Breast epithelium (tissue), 4 donors: ENCODE data around the gene GRXCR2. TPM values are rescaled to one million over a fixed set of nuclear protein-coding genes. Genes with fewer than 3 reads are reported as not detected.
"Not testable (repeated sequence)": the region's sequence is repeated elsewhere in the genome, so short reads cannot be mapped to it uniquely, and the experiment has no call there.

Source experiments
- DNase-seq, 2 donors: peaks; one replicate each; pipeline ENCODE4 v3.0.0-alpha.2; 2019; ENCODE audit warnings: low spot score in 2 of 2
- H3K27ac ChIP-seq, 2 donors: fragments of 200-600 bp; sonication (generic) in 1 of 2; one replicate each; pipeline ENCODE4 v1.5.1; 2016 to 2019; ENCODE audit warnings: mild to moderate bottlenecking in 1 of 2
- H3K27me3 ChIP-seq, 2 donors: fragments of 200-600 bp; sonication (generic) in 1 of 2; one replicate each; pipeline versions ENCODE4 v1.5.1 to v1.6.0; 2017 to 2019; ENCODE audit warnings: control low read depth in 1 of 2, mild to moderate bottlenecking in 1 of 2
- H3K36me3 ChIP-seq: fragments of 200-600 bp; one replicate; pipeline ENCODE4 v1.5.1; 2019
- H3K4me1 ChIP-seq, 2 donors: fragments of 200-600 bp; sonication (generic); one replicate each; pipeline ENCODE4 v1.5.1; 2016 to 2019; ENCODE audit warnings: control low read depth in 1 of 2
- H3K4me3 ChIP-seq, 3 donors: fragments of 200-600 bp; sonication (generic); 1 replicate in 2 of 3; 2 replicates in 1 of 3; pipeline ENCODE4 v1.5.1; 2016 to 2019; ENCODE audit warnings: mild to moderate bottlenecking in 3 of 3, moderate library complexity in 2 of 3
- H3K9me3 ChIP-seq, 2 donors: fragments of 200-600 bp; sonication (generic) in 1 of 2; one replicate each; pipeline ENCODE4 v1.5.1; 2016 to 2019; ENCODE audit warnings: control low read depth in 1 of 2
- POLR2A ChIP-seq: fragments of 450-650 bp; IDR thresholded peaks from one replicate; pipeline ENCODE4 v1.6.1; 2016; ENCODE audit warnings: antibody characterized with exemption, mild to moderate bottlenecking, moderate library complexity
- POLR2AphosphoS5 ChIP-seq, 3 donors: sonication (generic); formaldehyde crosslinking; IDR thresholded peaks; one replicate each; pipeline ENCODE4 v1.6.1; 2017; ENCODE audit warnings: antibody characterized with exemption in 3 of 3
- intact Hi-C: fragments of 100-400 bp; cut with DNase I; formaldehyde crosslinking; loops from one replicate; pipeline ENCODE4 v1.15.1; 2023; ENCODE audit warnings: low total_unique reads
- total RNA-seq, 3 donors: library from RNA; depleted of rRNA; stranded (reverse); fragments of >200 nt; gene quantifications; one replicate each; pipeline ENCODE4 v1.1.0, GENCODE V29; 2016
- TF ChIP-seq, protein P1 (sequence below), 3 donors: fragments of 450-650 bp; IDR thresholded peaks; one replicate each; pipeline ENCODE4 v1.5.1; 2016 to 2017; ENCODE audit warnings: antibody characterized with exemption in 3 of 3, mild to moderate bottlenecking in 3 of 3, moderate library complexity in 3 of 3

GRXCR2 gene
- total RNA-seq, 3 donors from 2014 or later: 0.29 TPM; not detected in 2

DNA sequence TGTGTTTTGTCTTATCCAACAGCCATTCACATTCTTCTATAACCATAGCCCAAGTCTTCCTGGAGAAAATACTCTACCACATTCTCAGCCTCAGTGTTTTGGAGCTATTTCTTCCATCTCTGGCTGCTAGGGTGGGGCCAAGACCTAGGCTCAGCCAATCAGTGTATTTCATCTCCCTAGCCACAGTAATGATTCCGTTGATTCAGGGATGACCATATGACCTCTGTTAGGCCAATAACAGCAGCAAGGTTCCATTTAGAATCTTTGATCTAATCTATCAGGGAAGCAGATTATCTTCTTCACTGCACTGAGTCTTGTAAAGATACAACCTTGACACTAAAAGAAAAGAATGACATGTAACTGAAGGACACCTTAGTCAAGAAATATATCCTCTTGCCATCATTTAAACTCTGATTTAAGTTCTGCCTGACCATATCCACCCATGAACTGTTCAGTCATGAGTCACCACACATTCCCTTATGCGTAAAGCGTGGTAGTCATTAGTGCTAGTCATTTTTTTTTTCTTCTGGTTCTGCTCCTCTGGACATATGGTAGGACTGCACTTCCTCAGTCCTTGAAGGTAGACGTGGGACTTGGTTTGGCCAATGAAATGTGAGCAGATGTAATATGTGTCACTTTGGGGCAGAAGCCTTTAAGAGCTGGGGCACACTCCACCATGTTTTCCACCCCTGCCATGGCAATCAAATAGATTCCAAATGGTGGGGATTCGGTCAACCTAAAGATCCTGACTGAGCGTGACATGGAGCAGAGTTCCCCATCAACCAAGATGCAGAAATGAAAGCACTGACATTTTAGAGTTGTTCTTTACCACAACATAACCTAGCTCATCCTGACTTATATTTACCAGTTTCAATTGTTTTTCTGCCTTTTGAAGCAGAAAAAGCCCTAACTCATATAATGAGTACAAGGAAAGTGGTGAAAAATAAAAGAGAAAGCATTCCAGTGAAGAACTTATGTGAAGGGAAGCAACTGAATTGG is 25.0 kb downstream of the GRXCR2 start:
- TF ChIP-seq, protein P1, sequence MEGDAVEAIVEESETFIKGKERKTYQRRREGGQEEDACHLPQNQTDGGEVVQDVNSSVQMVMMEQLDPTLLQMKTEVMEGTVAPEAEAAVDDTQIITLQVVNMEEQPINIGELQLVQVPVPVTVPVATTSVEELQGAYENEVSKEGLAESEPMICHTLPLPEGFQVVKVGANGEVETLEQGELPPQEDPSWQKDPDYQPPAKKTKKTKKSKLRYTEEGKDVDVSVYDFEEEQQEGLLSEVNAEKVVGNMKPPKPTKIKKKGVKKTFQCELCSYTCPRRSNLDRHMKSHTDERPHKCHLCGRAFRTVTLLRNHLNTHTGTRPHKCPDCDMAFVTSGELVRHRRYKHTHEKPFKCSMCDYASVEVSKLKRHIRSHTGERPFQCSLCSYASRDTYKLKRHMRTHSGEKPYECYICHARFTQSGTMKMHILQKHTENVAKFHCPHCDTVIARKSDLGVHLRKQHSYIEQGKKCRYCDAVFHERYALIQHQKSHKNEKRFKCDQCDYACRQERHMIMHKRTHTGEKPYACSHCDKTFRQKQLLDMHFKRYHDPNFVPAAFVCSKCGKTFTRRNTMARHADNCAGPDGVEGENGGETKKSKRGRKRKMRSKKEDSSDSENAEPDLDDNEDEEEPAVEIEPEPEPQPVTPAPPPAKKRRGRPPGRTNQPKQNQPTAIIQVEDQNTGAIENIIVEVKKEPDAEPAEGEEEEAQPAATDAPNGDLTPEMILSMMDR (IDR thresholded peaks at IDR 0.05): no peak
- TF ChIP-seq POLR2A (no peak), POLR2AphosphoS5 (IDR thresholded peaks at IDR 0.05) (no peak)
- intact Hi-C loops: no loop called here

DNA sequence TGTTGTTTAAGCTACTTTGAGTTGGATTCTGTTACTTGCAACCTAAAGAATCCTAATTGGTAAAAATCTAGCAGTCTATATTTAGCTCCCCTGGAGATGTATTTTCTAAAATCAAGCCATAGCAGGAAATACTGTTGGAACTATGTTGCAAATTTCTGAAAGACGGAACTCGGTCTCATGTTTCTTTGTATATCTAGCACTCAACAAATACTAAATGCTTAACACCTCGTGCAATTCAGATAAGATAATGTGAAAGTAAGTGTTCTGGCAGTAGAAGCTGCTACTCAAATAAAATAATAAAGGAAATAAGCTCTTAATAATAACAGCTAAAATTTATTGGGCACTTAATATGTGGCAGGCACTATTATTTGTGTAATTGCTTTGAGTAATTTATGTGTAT is 26.7 kb downstream of the GRXCR2 start:
- Histone ChIP-seq H3K27ac (no peak overlapping the region), H3K4me3 (no peak overlapping the region), H3K9me3 (no peaks in the 10 kb centered on the region), H3K4me1 (no peaks in the 10 kb centered on the region), H3K27me3 (no peaks in the 10 kb centered on the region), H3K36me3 (no peaks in the 10 kb centered on the region)
- DNase-seq: no peak
- TF ChIP-seq, protein P1 (IDR thresholded peaks at IDR 0.05): no peak
- TF ChIP-seq POLR2AphosphoS5 (IDR thresholded peaks at IDR 0.05) (no peak), POLR2A (no peak)
- intact Hi-C loops: no loop called here

More for the DNA sequence above, 25.0 kb downstream of the GRXCR2 start:
- Histone ChIP-seq H3K27me3 (no peaks in the 10 kb centered on the region), H3K4me1 (no peaks in the 10 kb centered on the region), H3K9me3 (no peaks in the 10 kb centered on the region), H3K4me3 (no peak overlapping the region), H3K36me3 (no peaks in the 10 kb centered on the region), H3K27ac (no peak overlapping the region)
- DNase-seq: no peak

DNA sequence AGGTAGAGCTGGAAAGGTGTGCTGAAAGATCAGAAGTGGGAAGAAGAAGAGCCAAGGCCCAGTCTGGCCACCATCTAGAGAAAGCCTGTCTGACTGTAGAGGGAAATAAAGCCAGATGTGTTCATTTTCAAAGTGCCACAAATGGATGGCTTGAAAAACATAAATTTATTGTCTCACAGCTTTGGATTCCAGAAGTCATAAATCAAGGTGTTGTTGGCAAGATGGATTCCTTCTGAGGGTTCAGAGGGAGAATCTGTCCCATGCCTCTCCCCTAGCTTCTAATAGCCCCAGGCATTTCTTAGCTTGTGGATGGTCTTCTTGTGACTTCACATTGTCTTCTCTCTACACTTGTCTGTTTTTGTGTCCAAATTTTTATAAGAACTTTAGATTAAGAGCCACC is 31.5 kb downstream of the GRXCR2 start:
- Histone ChIP-seq H3K36me3 (no peaks in the 10 kb centered on the region), H3K4me3 (no peak overlapping the region), H3K27ac (no peak overlapping the region), H3K27me3 (no peaks in the 10 kb centered on the region), H3K9me3 (no peaks in the 10 kb centered on the region), H3K4me1 (no peaks in the 10 kb centered on the region)
- no peak for DNase-seq
- TF ChIP-seq, protein P1 (IDR thresholded peaks at IDR 0.05): no peak
- no peak for TF ChIP-seq POLR2A
- TF ChIP-seq POLR2AphosphoS5 (IDR thresholded peaks at IDR 0.05): no peak
- intact Hi-C loops: no loop called here

DNA sequence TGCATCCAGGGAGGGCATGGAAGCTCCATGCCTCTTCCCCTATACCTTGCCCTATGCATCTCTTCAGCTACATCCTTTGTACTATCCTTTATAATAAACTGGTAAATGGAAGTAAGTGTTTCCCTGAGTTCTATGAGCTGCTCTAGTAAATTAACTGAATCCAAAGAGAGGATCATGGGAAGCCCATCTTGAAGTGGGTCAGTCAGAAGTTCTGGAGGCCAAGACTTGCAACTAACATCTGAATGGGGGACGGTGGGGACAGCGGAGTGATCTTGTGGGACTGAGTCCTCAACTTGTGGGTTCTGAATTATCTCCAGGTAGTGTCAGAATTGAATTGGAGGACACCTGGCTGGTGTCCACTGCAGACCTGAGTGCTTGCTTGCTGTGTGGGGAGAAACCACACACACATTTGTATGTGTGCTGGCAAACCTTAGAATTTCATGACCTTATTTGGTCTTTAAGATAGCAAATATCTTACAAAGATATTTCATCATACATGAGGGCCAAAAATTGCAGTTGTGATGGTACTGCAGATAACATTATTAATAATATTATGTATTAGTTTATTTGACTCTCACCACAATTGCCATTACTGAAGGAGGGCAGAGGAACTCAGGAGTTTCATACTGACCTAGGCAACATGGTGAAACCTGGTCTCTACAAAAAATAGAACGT is 32.2 kb downstream of the GRXCR2 start:
- Histone ChIP-seq H3K4me3 (no peak overlapping the region), H3K36me3 (no peaks in the 10 kb centered on the region), H3K27ac (no peak overlapping the region), H3K9me3 (no peaks in the 10 kb centered on the region), H3K4me1 (no peaks in the 10 kb centered on the region), H3K27me3 (no peaks in the 10 kb centered on the region)
- TF ChIP-seq POLR2A: no peak
- TF ChIP-seq, protein P1 (IDR thresholded peaks at IDR 0.05): no peak
- no peak for TF ChIP-seq POLR2AphosphoS5 (IDR thresholded peaks at IDR 0.05)
- no peak for DNase-seq
- intact Hi-C loops: no loop called here

DNA sequence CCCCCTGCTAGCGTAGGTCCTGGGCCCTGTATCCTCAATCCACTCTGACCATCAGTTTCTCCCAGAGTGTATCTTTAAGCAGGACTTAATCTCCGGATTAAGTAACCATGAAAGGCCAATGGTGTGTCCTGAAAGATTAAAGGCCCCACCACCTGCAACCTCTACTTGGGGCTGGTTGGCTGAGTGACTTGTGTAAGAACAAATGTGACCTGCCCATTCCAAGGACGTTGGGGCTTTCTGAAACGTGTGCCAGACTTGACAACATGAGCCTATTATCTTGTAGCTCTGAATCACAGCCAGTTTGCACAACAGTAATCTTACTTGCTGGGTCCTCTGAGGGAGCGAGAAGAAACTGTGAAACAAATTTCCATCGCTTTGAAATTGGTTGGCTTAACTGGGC is 34.5 kb downstream of the GRXCR2 start:
- Histone ChIP-seq H3K4me1 (no peaks in the 10 kb centered on the region), H3K27me3 (no peaks in the 10 kb centered on the region), H3K9me3 (no peaks in the 10 kb centered on the region), H3K27ac (no peak overlapping the region), H3K4me3 (no peak overlapping the region), H3K36me3 (no peaks in the 10 kb centered on the region)
- DNase-seq: no peak
- TF ChIP-seq, protein P1 (IDR thresholded peaks at IDR 0.05): no peak
- TF ChIP-seq POLR2AphosphoS5 (IDR thresholded peaks at IDR 0.05): no peak
- TF ChIP-seq POLR2A: no peak
- intact Hi-C loops: no loop called here

DNA sequence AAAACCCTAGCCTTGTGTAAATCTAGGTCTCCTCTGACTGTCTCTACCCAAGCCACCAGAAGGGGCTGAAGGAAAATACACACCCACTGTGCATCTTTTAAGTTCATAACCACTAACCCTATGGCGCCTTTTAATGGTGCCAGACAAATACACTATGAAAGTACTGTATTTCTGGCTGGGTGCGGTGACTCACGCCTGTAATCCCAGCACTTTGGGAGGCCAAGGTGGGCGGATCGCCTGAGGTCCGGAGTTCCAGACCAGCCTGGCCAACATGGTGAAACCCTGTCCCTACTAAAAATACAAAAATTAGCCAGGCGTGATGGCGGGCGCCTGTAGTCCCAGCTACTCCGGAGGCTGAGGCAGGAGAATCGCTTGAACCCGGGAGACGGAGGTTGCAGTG is 36.6 kb downstream of the GRXCR2 start:
- H3K4me1 ChIP-seq, H3K27ac ChIP-seq, intact Hi-C loops, H3K36me3 ChIP-seq, H3K27me3 ChIP-seq, H3K4me3 ChIP-seq, DNase-seq, H3K9me3 ChIP-seq: not testable (repeated sequence)
